Jurkat, Clone E6-1 (cell line): Measurements from ENCODE around the gene ARHGAP21. TPM values are rescaled to one million over a fixed set of nuclear protein-coding genes. Genes with fewer than 3 reads are reported as not detected.
A peak's percentile ranks its signal among the peaks of the same experiment; 100 is the strongest.
"Not testable (repeated sequence)": the region's sequence is repeated elsewhere in the genome, so short reads cannot be mapped to it uniquely, and the experiment has no call there.

Source experiments
- DNase-seq: peaks from one replicate; pipeline ENCODE4 v3.0.0-alpha.2; 2011; ENCODE audit warnings: low read depth, low spot score
- H3K4me3 ChIP-seq: 2 replicates; pipeline ENCODE4 v1.5.1; 2011; ENCODE audit warnings: mild to moderate bottlenecking, low read length, control low read depth, moderate library complexity
- polyA plus RNA-seq: library from polyadenylated mRNA; unstranded; fragments of >200 nt; gene quantifications from one replicate; pipeline ENCODE4 v1.2.1, GENCODE V29; 2012; ENCODE audit warnings: missing spikeins; ENCODE audit not compliant: insufficient read length, insufficient read depth

The ARHGAP21 gene
- polyA plus RNA-seq = 17.7 TPM

DNA sequence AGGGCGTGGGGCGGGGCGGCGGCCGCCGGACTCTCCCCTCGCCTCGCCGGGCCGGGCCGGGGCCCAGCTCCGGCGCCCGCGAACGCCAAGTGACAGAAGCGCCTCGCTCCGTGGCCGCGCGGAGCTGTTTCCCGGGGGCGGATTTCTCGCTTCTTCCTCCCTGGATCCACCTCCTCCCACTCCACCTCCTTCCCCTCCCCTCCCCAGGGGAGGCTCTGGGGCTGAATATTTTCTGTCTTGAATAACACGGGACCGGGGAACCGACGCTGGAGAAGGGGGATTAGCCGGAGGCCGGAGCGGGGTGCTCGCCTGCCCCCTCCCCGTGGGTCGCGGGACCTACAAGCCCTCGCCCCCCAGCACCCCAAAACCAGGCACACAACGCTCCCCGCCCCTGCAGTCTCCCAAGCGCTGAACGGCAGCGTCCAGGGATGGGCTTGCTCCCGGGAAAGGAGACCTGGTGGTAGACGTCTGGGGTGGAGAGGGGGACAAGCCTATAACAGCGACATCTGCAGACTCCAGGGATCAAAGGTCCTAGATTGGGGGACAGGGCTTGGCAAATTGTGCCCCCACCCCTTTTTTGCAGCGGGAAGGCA lies at the start of gene ARHGAP21:
Gene ARHGAP21 (minus strand): TSS at position 100 of the 593 bp plus-strand sequence. CDS start 1,988 bp downstream, outside the sequence.
- no peak for DNase-seq
- H3K4me3 ChIP-seq = peak within 1 kb of the TSS; percentile 76

GRCh38 chr10:24771943-24772694 lies 48.4 kb upstream of the ARHGAP21 start:
- no peak overlapping the region for H3K4me3 ChIP-seq
- no peak for DNase-seq

- H3K4me3 ChIP-seq, DNase-seq: not testable (repeated sequence)
These were observed 41.3 kb upstream of the ARHGAP21 start for GRCh38 chr10:24764991-24765390.

GRCh38 chr10:24762966-24763623 lies 39.4 kb upstream of the ARHGAP21 start:
- DNase-seq = no peak
- no peak overlapping the region for H3K4me3 ChIP-seq

DNA sequence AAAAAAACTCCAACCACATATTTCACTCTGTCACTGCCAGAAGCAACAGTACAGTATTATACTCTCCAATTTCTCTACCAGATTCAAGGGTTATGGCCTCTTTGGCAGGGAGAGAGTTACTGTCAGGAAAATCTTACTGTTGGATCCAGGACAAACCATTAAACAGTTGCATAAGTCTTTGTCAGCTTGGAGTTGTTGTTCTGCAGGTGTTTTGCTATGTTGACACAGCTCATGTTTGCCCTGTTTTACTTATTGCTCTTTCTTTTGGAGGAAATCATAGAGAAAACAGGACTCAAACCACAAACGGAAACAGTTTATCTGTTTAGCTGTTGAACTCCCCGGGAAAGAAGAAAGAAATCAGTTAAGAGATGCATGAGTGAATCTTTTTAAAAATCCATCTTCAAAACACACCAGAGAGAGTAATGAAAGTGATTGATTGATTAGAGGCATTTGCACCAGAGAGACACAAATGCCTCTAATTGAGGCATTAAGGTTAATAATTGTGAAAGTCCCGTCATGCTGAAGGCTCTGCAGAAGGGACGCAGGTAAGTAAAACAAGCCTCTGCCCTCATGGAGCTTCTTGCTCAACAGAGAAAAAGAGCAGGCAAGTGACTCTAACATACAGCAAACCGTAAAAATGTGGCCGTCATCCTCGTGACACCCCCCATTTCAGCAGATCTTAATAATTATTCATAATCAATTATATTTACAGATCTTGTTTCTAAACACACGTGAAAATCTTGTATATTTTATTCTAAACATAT lies 38.7 kb upstream of the ARHGAP21 start:
- H3K4me3 ChIP-seq = no peak overlapping the region; the same call in 1 of the 2 replicates
- DNase-seq = peak; percentile 83

DNA sequence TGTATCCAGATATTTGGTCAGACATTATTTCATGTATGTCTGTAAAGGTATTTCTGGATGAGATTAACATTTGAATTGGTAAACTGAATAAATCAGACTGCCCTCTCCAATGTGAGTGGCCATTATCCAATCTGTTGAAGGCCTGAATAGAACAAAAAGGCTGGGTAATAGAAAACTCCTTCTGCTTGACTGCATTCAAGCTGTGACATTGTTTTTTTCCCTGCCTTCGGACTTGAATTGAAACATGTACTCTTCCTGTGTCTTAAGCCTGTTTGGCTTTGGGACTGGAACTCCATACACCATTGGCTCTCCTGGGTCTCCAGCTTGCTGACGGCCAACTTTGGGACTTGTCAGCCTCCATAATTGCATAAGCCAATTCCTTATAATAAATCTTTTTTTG lies 36.0 kb upstream of the ARHGAP21 start:
- no peak for DNase-seq

DNA sequence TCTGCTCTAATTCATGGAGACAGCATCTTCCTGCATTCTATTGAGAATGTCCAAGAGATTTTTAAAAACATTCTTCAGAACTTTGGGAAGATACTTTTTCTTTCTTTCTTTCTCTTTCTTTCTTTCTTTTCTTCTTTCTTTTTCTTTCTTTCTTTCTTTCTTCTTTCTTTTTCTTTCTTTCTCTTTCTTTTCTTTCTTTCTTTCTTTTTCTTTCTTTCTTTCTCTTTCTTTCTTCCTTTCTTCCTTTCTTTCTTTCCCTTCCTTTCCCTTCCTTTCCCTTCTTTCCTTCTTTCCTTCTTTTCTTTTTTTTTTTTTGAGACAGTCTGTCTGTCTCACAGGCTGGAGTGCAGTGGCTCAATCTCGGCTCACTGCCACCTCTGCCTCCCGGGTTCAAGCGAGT lies 34.6 kb upstream of the ARHGAP21 start:
- not testable (repeated sequence) for H3K4me3 ChIP-seq, DNase-seq

More for the DNA sequence above, 36.0 kb upstream of the ARHGAP21 start:
- no peak overlapping the region for H3K4me3 ChIP-seq

GRCh38 chr10:24756283-24756682 lies 32.6 kb upstream of the ARHGAP21 start:
- no peak for DNase-seq
- H3K4me3 ChIP-seq = no peak overlapping the region

DNA sequence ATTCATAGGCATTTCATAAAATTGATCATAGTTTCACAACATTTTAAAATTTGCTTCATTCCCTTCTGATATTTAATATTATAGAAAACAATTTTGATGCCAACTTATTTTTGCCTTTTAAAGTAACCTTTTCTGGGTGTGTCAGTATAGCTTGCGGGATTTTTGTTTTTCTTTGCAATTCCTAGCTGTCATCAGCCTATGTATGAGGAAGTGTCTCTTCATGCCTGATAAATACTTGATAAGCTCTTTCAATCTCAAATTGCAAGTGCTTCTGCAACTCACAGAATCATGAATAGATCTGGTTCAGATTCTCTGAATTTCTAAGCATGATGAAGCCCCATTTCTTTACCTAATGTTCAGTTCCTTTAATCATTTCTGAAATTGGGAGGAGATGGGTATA lies 28.0 kb upstream of the ARHGAP21 start:
- DNase-seq = no peak
- H3K4me3 ChIP-seq = no peak overlapping the region

- H3K4me3 ChIP-seq = no peak overlapping the region
These were observed 27.0 kb upstream of the ARHGAP21 start for GRCh38 chr10:24750695-24751094.

GRCh38 chr10:24748214-24748613 lies 24.5 kb upstream of the ARHGAP21 start:
- DNase-seq = no peak
- no peak overlapping the region for H3K4me3 ChIP-seq

More at GRCh38 chr10:24750695-24751094, 27.0 kb upstream of the ARHGAP21 start:
- no peak for DNase-seq

GRCh38 chr10:24744946-24745345 lies 21.3 kb upstream of the ARHGAP21 start:
- no peak for DNase-seq
- H3K4me3 ChIP-seq = no peak overlapping the region

DNA sequence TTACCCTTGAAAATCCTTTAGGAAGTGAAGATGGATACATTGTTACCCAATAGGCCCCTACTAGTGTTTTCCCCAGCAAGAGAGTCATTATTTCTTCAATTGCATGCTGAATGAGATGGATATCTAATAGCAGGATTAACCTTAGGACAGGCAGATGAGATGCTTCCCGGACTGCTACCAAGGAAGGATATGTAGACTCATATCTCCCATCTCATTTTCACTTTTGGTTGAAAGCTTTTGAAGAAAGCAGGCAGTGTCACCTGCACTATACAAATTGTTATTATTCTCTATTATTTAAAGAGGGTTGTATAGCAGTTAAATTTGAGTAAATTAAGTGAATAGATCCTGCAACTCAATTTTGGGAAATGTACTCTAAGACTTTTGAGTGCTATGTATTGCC lies 17.0 kb upstream of the ARHGAP21 start:
- no peak overlapping the region for H3K4me3 ChIP-seq
- no peak for DNase-seq

GRCh38 chr10:24737001-24737400 lies 13.3 kb upstream of the ARHGAP21 start:
- no peak overlapping the region for H3K4me3 ChIP-seq
- no peak for DNase-seq

DNA sequence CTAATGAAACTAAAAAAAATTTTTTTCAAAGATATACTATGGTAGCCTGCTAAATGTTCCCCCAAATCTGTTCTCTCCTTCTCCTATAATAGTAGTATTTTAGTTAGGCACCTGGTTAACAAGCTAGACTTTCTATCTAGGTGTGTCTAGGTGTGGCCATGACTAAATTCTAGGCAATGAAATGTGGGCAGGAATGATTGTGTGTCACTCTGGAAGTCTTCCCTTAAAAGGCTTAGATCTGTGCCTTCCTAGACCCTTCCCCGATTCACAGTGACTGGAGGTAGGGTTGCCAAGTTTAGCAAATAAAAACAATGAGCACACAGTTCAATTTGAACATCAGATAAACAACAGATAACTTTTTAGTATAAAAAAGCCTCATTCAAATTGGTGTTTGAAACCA lies 8.3 kb upstream of the ARHGAP21 start:
- DNase-seq = no peak
- H3K4me3 ChIP-seq = no peak overlapping the region

DNA sequence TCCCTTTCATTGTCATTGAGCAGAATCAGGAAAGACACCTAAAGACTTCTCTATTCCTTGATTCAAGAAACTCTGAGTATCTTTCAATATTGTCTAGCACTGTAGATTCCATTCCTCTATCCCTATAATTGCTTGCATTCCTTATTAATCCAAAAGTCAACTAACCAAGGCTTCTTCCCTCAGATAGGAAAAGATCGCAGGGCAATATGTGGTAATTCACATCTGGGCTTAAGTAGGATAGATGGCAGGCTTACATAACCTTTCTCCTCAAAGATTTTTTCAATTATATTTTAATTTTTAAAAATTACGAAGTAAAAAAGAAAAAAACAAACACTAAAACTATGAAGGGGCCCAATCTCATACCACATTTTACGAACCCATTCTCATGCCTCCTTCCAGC lies 7.1 kb upstream of the ARHGAP21 start:
- no peak for DNase-seq

DNA sequence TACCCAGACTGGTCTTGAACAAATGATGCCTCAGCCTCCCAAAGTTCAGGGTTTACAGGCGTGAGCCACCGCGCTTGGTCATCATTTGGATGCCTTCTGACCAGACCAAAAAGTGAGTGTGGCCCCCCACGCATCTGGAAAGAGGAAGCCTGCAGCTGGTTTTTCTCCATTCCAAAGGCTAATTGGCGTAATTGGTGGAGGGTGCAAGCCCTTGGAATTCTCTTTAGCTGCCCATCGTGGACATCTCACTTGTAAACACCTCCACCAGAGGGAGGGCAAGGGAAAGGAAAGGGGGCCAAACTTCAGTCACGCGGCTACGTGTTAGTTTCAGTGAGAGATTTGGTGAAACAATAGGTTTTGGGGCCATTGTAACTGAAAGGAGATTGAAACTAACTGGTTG lies 4.1 kb upstream of the ARHGAP21 start:
- no peak overlapping the region for H3K4me3 ChIP-seq
- DNase-seq = no peak

More for the DNA sequence above, 7.1 kb upstream of the ARHGAP21 start:
- no peak overlapping the region for H3K4me3 ChIP-seq

DNA sequence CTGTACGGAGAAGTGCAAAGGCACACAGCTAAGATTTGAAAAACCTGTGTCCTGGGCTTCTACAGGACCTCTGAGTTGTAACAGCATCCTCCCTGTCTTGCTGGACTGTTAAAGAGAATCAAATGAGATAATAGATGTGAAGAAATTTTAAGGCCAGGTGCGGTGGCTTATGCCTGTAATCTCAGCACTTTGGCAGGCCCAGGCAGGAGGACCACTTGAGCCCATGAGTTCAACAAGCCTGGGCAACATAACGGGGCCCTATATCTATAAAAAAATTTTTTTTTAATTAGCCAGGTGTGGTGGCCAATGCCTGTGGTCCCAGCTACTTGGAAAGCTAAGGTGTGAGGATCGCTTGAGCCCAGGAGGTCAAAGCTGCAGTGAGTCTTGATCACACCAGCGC lies 2.9 kb upstream of the ARHGAP21 start:
- DNase-seq = no peak
- no peak overlapping the region for H3K4me3 ChIP-seq

DNA sequence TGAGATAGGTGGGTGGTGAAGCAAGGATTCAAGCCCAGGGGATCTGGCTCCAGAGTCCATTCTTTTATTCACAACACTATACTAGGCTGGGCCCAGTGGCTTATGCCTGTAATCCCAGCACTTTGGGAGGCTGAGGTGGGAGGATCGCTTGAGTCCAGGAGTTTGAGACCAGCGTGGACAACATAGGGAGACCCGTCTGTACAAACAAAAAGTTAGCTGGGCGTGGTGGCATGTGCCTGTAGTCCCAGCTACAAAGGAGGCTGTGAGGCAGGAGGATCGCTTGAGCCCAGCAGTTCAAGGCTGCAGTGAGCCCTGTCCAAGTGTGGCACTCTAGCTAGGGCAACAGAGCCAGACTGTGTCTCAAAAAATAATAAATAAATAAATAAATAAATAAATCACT lies 2.3 kb upstream of the ARHGAP21 start:
- DNase-seq, H3K4me3 ChIP-seq: not testable (repeated sequence)
